ENCODE results near the gene ZFYVE28.

GRCh38 chr4:2284161-2284933, 134.1 kb downstream of the ZFYVE28 start:
- TF ChIP-seq CTCF (IDR thresholded peaks at IDR 0.05; ENCODE audit: insufficient read depth, low read length, poor library complexity, severe bottlenecking) (no peak), EZH2phosphoT487 (conservative IDR thresholded peaks at IDR 0.05; ENCODE audit: low read length) (no peak)

All from SU-DHL-6 (cell line).